T-cell (primary cell): Measurements from ENCODE around the gene LRIT1. TPM values are rescaled to one million over a fixed set of nuclear protein-coding genes. Genes with fewer than 3 reads are reported as not detected.

Experiments
- ATAC-seq, 4 experiments: fragments of 200-7000 bp in 3 of 4; fragments of 150-1000 bp in 1 of 4; cut with Tn5 transposase; replicated peaks in 1 of 4; 1 replicate in 3 of 4; 2 replicates in 1 of 4; pipeline ENCODE4 v1.10.0; 2021; ENCODE audit warnings: moderate library complexity in 3 of 4, mild to moderate bottlenecking in 2 of 4, moderate number of reproducible peaks in 1 of 4
- CTCF ChIA-PET, 2 donors: fragments of 300-600 bp; sonication (Branson Sonifier 250); formaldehyde crosslinking; loops; one replicate each; lab custom pipeline; 2022; ENCODE audit warnings: antibody characterized with exemption in 2 of 2; lab: Charles Lee
- POLR2A ChIA-PET, 2 donors: fragments of 300-600 bp; sonication (Branson Sonifier 250); formaldehyde crosslinking; loops; one replicate each; lab custom pipeline; 2022; ENCODE audit warnings: antibody characterized with exemption in 2 of 2; lab: Charles Lee
- DNase-seq, 35 experiments: peaks; one replicate each; pipeline versions ENCODE4 v3.0.0 to v3.0.0-alpha.2; 2013 to 2023
- H3K27ac ChIP-seq: one replicate; pipeline ENCODE4 v1.5.1; 2013; ENCODE audit warnings: low read length
- H3K27me3 ChIP-seq, 2 experiments: replicated peaks in 1 of 2; 1 replicate in 1 of 2; 2 replicates in 1 of 2; pipeline versions ENCODE4 v1.6.1 to v1.7.0; 2013; ENCODE audit warnings: low read length in 1 of 2, mixed read lengths in 1 of 2; ENCODE audit not compliant: control insufficient read depth in 2 of 2, insufficient read depth in 2 of 2; ENCODE audit errors: extremely low read depth in 1 of 2
- H3K36me3 ChIP-seq, 2 donors: 1 replicate in 1 of 2; 2 replicates in 1 of 2; pipeline versions ENCODE4 v1.6.1 to v1.7.0; 2013; ENCODE audit warnings: low read length in 1 of 2; ENCODE audit not compliant: control insufficient read depth in 2 of 2, insufficient read depth in 1 of 2; ENCODE audit errors: extremely low read depth in 1 of 2
- H3K4me1 ChIP-seq, 2 experiments: 1 replicate in 1 of 2; 2 replicates in 1 of 2; pipeline versions ENCODE4 v1.6.1 to v1.7.0; 2013; ENCODE audit warnings: low read length in 2 of 2, mixed read lengths in 1 of 2; ENCODE audit not compliant: insufficient read depth in 2 of 2, control insufficient read depth in 1 of 2; ENCODE audit errors: extremely low read depth in 1 of 2
- H3K4me3 ChIP-seq, 2 donors: 1 replicate in 1 of 2; 2 replicates in 1 of 2; pipeline versions ENCODE4 v1.5.1 to v1.7.0; 2013; ENCODE audit warnings: mild to moderate bottlenecking in 2 of 2, low read length in 1 of 2, moderate library complexity in 1 of 2; ENCODE audit not compliant: control insufficient read depth in 1 of 2; ENCODE audit errors: extremely low read depth in 1 of 2
- H3K9me3 ChIP-seq: 2 replicates; pipeline ENCODE4 v1.7.0; 2013
- H3K27ac Mint-ChIP-seq, 2 donors: one replicate each; pipeline ENCODE4 v1.8.0; 2020 to 2021; ENCODE audit warnings: mild to moderate bottlenecking in 2 of 2, mixed read lengths in 2 of 2
- H3K27me3 Mint-ChIP-seq, 2 donors: one replicate each; pipeline ENCODE4 v1.8.0; 2021 to 2022; ENCODE audit warnings: mixed read lengths in 2 of 2
- H3K36me3 Mint-ChIP-seq: one replicate; pipeline ENCODE4 v1.8.0; 2021; ENCODE audit warnings: mixed read lengths
- H3K4me1 Mint-ChIP-seq, 3 donors: one replicate each; pipeline ENCODE4 v1.8.0; 2020 to 2022; ENCODE audit warnings: mixed read lengths in 3 of 3, mild to moderate bottlenecking in 1 of 3
- H3K4me3 Mint-ChIP-seq, 3 donors: one replicate each; pipeline ENCODE4 v1.8.0; 2020 to 2022; ENCODE audit warnings: mild to moderate bottlenecking in 3 of 3, mixed read lengths in 3 of 3, moderate library complexity in 3 of 3
- H3K9me3 Mint-ChIP-seq, 3 donors: one replicate each; pipeline ENCODE4 v1.8.0; 2020 to 2022; ENCODE audit warnings: mixed read lengths in 3 of 3
- WGBS: methylation state at CpG from one replicate; pipeline ENCODE4 v1.1.5; 2013; ENCODE audit warnings: missing lambda C conversion rate; ENCODE audit not compliant: insufficient coverage; 5-methylcytosine and 5-hydroxymethylcytosine counted together
- total RNA-seq, 35 experiments: library from RNA in 6 of 35; stranded (reverse) in 6 of 35; fragments of 120-200 nt in 1 of 35; gene quantifications; one replicate each; pipeline versions ENCODE4 v1.2.1 to v1.2.4 and lab custom pipeline; 2013 to 2026

LRIT1 gene
- total RNA-seq, 5 donors from 2014 or later (not counting 1 experiment from before 2014, with no cell fraction given) = not detected

DNA sequence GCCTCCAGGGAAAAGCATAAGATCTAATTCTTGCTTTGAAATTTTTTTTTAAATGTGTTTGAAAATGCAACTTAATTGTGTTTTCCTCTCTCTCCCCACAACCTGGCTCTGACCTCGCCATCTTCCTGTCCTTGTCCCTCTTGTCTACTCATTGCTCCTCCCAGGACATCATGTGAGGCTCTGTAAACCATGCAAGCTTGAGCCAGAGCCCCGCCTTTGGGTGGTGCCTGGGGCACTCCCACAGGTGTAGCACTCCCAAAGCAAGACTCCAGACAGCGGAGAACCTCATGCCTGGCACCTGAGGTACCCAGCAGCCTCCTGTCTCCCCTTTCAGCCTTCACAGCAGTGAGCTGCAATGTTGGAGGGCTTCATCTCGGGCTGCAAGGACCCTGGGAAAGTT lies 56.8 kb downstream of the LRIT1 start:
- ChIA-PET POLR2A (no interaction called here), CTCF (interaction anchor here in 1 of 2 donors (0.9 kb wide), 1 partner anchor 32 kb away, joined by 3 read pairs; no protein-coding TSS in a partner anchor)
- Mint-ChIP-seq H3K27ac (no peak overlapping the region), H3K4me1 (peaks cover 0 to 5% (median 4%) of the 10 kb centered on the region in 3 donors), H3K9me3 (no peaks in the 10 kb centered on the region), H3K4me3 (no peak overlapping the region), H3K36me3 (no peaks in the 10 kb centered on the region), H3K27me3 (peaks cover 0 to 1% of the 10 kb centered on the region in 2 donors)
- 72% methylated on average over 4 of the region's 4 CpGs for WGBS
- Histone ChIP-seq H3K27ac (no peak overlapping the region), H3K4me1 (peaks cover under 1 to 6% of the 10 kb centered on the region in 2 experiments), H3K36me3 (no peaks in the 10 kb centered on the region), H3K9me3 (no peaks in the 10 kb centered on the region), H3K4me3 (no peak overlapping the region), H3K27me3 (no peaks in the 10 kb centered on the region)
- no peak for ATAC-seq
- no peak for DNase-seq

DNA sequence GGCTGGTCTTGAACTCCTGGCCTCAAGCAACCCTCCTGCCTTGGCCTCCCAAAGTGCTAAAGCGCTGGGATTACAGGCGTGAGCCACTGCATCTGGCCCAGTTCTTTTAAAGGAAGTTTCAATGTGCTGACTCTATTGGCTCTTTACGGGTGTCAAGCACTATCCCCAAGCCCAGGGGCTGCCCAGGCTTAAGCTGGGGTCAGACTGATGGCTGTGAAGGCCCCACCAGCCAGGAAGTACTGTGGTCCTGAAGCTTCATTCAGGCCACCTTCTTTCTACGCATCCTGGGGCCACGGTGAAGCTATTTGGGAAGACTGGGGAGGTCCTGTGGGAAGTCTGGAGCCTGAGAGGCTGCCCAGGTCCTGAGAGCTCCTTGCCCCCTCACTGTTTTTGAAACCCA lies 59.7 kb downstream of the LRIT1 start:
- no peak for ATAC-seq
- Histone ChIP-seq H3K27ac (no peak overlapping the region), H3K36me3 (no peaks in the 10 kb centered on the region), H3K4me1 (peaks cover 21 to 33% of the 10 kb centered on the region in 2 experiments), H3K9me3 (no peaks in the 10 kb centered on the region), H3K4me3 (no peak overlapping the region), H3K27me3 (no peaks in the 10 kb centered on the region)
- Mint-ChIP-seq H3K9me3 (no peaks in the 10 kb centered on the region), H3K4me1 (peaks cover 4 to 7% (median 5%) of the 10 kb centered on the region in 3 donors), H3K4me3 (no peak overlapping the region), H3K36me3 (no peaks in the 10 kb centered on the region), H3K27ac (no peak overlapping the region), H3K27me3 (no peaks in the 10 kb centered on the region)
- DNase-seq = no peak
- WGBS = 93% methylated on average over 5 of the region's 5 CpGs
- CTCF ChIA-PET = interaction anchor here in 1 of 2 donors (0.5 kb wide), 1 partner anchor 193 kb away, joined by 3 read pairs; no protein-coding TSS in a partner anchor
- POLR2A ChIA-PET = no interaction called here

Other genes starting within 250 kb of the LRIT1 start
- 10 to 100 TPM; 68.6 to 84.9 (median 83.8) TPM for gene GHITM, start 102.0 kb downstream of the LRIT1 start, total RNA-seq
- not detected for gene GPR15LG, start 67.7 kb downstream of the LRIT1 start, total RNA-seq
- gene CDHR1, start 47.0 kb downstream of the LRIT1 start, total RNA-seq = 1 to 10 TPM in 3 of 5 donors, under 1 TPM in 2; 0.41 to 2.1 (median 1.1) TPM
- gene LRIT2, start 16.0 kb downstream of the LRIT1 start, total RNA-seq = not detected
- gene RGR, start 3.5 kb upstream of the LRIT1 start, total RNA-seq = not detected
- 100 to 1,000 TPM; 109 to 137 (median 115) TPM for gene CCSER2, start 87.0 kb upstream of the LRIT1 start, total RNA-seq